Measurements from ENCODE around the gene NR2F1-AS1.

The NR2F1-AS1 gene

GRCh38 chr5:93382188-93382825 lies 198.7 kb downstream of the NR2F1-AS1 start:
- H3K27me3 Mint-ChIP-seq: no peaks in the 10 kb centered on the region
- H3K27ac Mint-ChIP-seq: no peak overlapping the region
- H3K4me1 Mint-ChIP-seq (ENCODE audit: low read depth): no peaks in the 10 kb centered on the region

DNA sequence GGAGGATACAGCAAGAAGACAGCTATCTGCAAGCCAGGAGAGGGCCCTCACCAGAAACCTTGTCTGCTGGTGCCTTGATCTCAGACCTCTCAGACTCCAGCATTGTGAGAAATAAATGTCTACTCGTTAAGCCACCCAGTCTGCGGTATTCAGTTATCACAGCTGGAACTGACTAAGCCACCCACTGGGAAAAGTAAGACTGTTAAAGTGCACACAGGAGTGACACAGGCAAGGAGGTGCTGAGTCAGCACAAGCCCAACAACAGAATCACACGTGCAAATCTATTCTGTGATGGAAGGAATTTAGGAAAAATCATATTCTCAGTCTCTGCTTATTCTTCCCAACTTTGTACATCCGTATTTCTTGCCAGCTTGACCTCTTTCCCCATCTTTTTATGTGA lies 200.0 kb downstream of the NR2F1-AS1 start:
- intact Hi-C loops (cut with micrococcal nuclease): no loop called here
- no peaks in the 10 kb centered on the region for H3K9me3 Mint-ChIP-seq
- H3K36me3 Mint-ChIP-seq (ENCODE audit: low read depth): no peaks in the 10 kb centered on the region
- no peak overlapping the region for H3K27ac Mint-ChIP-seq
- H3K4me3 Mint-ChIP-seq: no peak overlapping the region
- H3K4me1 Mint-ChIP-seq (ENCODE audit: low read depth): no peaks in the 10 kb centered on the region
- no peaks in the 10 kb centered on the region for H3K27me3 Mint-ChIP-seq

More at GRCh38 chr5:93382188-93382825, 198.7 kb downstream of the NR2F1-AS1 start:
- H3K9me3 Mint-ChIP-seq: no peaks in the 10 kb centered on the region
- intact Hi-C loops (cut with micrococcal nuclease): no loop called here
- H3K36me3 Mint-ChIP-seq (ENCODE audit: low read depth): no peaks in the 10 kb centered on the region
- no peak overlapping the region for H3K4me3 Mint-ChIP-seq

GRCh38 chr5:93378073-93378472 lies 202.9 kb downstream of the NR2F1-AS1 start:
- intact Hi-C loops (cut with micrococcal nuclease): no loop called here
- no peak overlapping the region for H3K4me3 Mint-ChIP-seq
- no peaks in the 10 kb centered on the region for H3K27me3 Mint-ChIP-seq
- no peak overlapping the region for H3K27ac Mint-ChIP-seq
- H3K9me3 Mint-ChIP-seq: peaks cover 16% of the 10 kb centered on the region
- H3K4me1 Mint-ChIP-seq (ENCODE audit: low read depth): no peaks in the 10 kb centered on the region
- H3K36me3 Mint-ChIP-seq (ENCODE audit: low read depth): no peaks in the 10 kb centered on the region

DNA sequence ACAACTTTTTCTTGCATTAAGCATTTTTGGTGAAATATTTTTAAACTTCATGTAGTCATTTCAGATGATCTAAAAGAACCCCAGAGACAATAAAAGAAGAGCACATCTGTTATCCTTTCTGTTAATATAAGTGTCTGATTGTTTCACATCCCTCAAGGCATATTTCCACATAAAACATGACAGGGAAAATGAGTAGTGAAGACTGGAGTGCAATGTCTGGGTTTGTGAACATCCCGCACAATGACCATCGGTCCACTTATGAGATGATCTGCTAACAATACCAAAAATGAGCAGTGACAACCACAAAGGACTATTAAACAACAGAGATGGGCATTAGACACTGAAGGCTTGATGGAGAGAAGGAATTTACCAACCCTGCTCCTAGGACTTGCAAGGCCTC lies 209.1 kb downstream of the NR2F1-AS1 start:
- Mint-ChIP-seq H3K4me3 (no peak overlapping the region), H3K4me1 (ENCODE audit: low read depth) (no peaks in the 10 kb centered on the region), H3K36me3 (ENCODE audit: low read depth) (no peaks in the 10 kb centered on the region), H3K9me3 (peaks cover 36% of the 10 kb centered on the region), H3K27me3 (no peaks in the 10 kb centered on the region), H3K27ac (no peak overlapping the region)
- intact Hi-C loops (cut with micrococcal nuclease): no loop called here

GRCh38 chr5:93364378-93364777 lies 216.6 kb downstream of the NR2F1-AS1 start:
- Mint-ChIP-seq H3K4me1 (ENCODE audit: low read depth) (no peaks in the 10 kb centered on the region), H3K27me3 (no peaks in the 10 kb centered on the region)
- intact Hi-C loops (cut with micrococcal nuclease): no loop called here

GRCh38 chr5:93360436-93361088 lies 220.5 kb downstream of the NR2F1-AS1 start:
- intact Hi-C loops (cut with micrococcal nuclease): no loop called here
- no peaks in the 10 kb centered on the region for H3K36me3 Mint-ChIP-seq (ENCODE audit: low read depth)
- H3K9me3 Mint-ChIP-seq: peaks cover 14% of the 10 kb centered on the region
- no peaks in the 10 kb centered on the region for H3K27me3 Mint-ChIP-seq
- no peak overlapping the region for H3K4me3 Mint-ChIP-seq
- H3K27ac Mint-ChIP-seq: no peak overlapping the region
- no peaks in the 10 kb centered on the region for H3K4me1 Mint-ChIP-seq (ENCODE audit: low read depth)

More at GRCh38 chr5:93364378-93364777, 216.6 kb downstream of the NR2F1-AS1 start:
- Mint-ChIP-seq H3K36me3 (ENCODE audit: low read depth) (no peaks in the 10 kb centered on the region), H3K4me3 (no peak overlapping the region), H3K27ac (no peak overlapping the region), H3K9me3 (peaks cover 19% of the 10 kb centered on the region)

DNA sequence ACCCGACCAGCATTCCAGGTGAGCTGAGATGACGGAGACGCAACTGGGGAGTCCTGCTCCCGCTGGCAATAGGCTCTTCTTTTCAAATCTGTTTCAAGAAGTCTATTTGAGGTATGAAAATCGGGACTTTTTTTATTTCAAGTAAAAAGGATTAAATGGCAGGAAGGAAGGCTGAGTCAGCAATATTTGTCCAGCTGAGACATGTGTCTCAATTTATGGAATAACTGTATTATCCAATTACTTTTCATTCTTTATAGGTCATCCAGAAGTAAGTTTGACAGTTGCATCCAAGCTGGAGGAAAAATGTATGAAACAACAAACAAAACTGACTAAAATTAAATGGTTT lies 221.1 kb downstream of the NR2F1-AS1 start:
- no peaks in the 10 kb centered on the region for H3K27me3 Mint-ChIP-seq
- H3K9me3 Mint-ChIP-seq: peaks cover 10% of the 10 kb centered on the region
- no peak overlapping the region for H3K27ac Mint-ChIP-seq
- H3K4me1 Mint-ChIP-seq (ENCODE audit: low read depth): no peaks in the 10 kb centered on the region
- intact Hi-C loops (cut with micrococcal nuclease): no loop called here
- no peaks in the 10 kb centered on the region for H3K36me3 Mint-ChIP-seq (ENCODE audit: low read depth)
- H3K4me3 Mint-ChIP-seq: no peak overlapping the region

Measured in dendritic cell treated with granulocyte-macrophage colony-stimulating factor and Interleukin-4, amounts not matched to agents 40 ng/mL and 50 ng/mL, for 4 days (primary cell).